Neuronal stem cell (in vitro differentiated cells): ENCODE data around the gene MDM2.

Experiments
- DNase-seq: peaks from one replicate; pipeline ENCODE4 v3.0.0-alpha.2; 2013; ENCODE audit warnings: low spot score
- H2AFZ ChIP-seq: one replicate; pipeline ENCODE4 v1.6.1; 2013; ENCODE audit warnings: mild to moderate bottlenecking, low read length, inconsistent platforms
- H2AK5ac ChIP-seq: 2 replicates; pipeline ENCODE4 v1.6.1; 2013; ENCODE audit warnings: low read depth, mild to moderate bottlenecking, inconsistent platforms, low read length, moderate library complexity, mixed read lengths
- H2BK120ac ChIP-seq: 2 replicates; pipeline ENCODE4 v1.6.1; 2013; ENCODE audit warnings: low read depth, mild to moderate bottlenecking, inconsistent platforms, low read length, moderate library complexity, mixed read lengths
- H2BK12ac ChIP-seq: one replicate; pipeline ENCODE4 v1.6.1; 2013; ENCODE audit warnings: low read length, inconsistent platforms
- H2BK15ac ChIP-seq: 2 replicates; pipeline ENCODE4 v1.6.1; 2013; ENCODE audit warnings: mild to moderate bottlenecking, low read length, inconsistent platforms, mixed read lengths
- H2BK5ac ChIP-seq: one replicate; pipeline ENCODE4 v1.6.1; 2013; ENCODE audit warnings: inconsistent platforms, mild to moderate bottlenecking, low read length, moderate library complexity
- H3K14ac ChIP-seq: one replicate; pipeline ENCODE4 v1.6.1; 2013; ENCODE audit warnings: low read length, inconsistent platforms
- H3K18ac ChIP-seq: 2 replicates; pipeline ENCODE4 v1.6.1; 2013; ENCODE audit warnings: low read length, inconsistent platforms
- H3K23ac ChIP-seq: 2 replicates; pipeline ENCODE4 v1.6.1; 2013; ENCODE audit warnings: low read depth, mild to moderate bottlenecking, mixed read lengths, low read length, inconsistent platforms; ENCODE audit not compliant: poor library complexity
- H3K27ac ChIP-seq: replicated peaks from 3 replicates; pipeline ENCODE4 v1.5.1; 2013; ENCODE audit warnings: low read length, inconsistent platforms
- H3K27me3 ChIP-seq, 3 experiments: 2 replicates each; pipeline ENCODE4 v1.6.1; 2013; ENCODE audit warnings: low read length in 3 of 3, mild to moderate bottlenecking in 2 of 3, inconsistent platforms in 1 of 3, low read depth in 1 of 3, mixed read lengths in 1 of 3, moderate library complexity in 1 of 3; ENCODE audit not compliant: control insufficient read depth in 3 of 3, insufficient read depth in 3 of 3
- H3K36me3 ChIP-seq, 2 donors: replicated peaks in 1 of 2; 2 replicates each; pipeline ENCODE4 v1.6.1; 2013; ENCODE audit warnings: low read length in 2 of 2; ENCODE audit not compliant: control insufficient read depth in 2 of 2, insufficient read depth in 2 of 2
- H3K4ac ChIP-seq: 2 replicates; pipeline ENCODE4 v1.6.1; 2013; ENCODE audit warnings: inconsistent platforms, mild to moderate bottlenecking, low read length, moderate library complexity
- H3K4me1 ChIP-seq, 2 donors: 1 replicate in 1 of 2; 2 replicates in 1 of 2; pipeline ENCODE4 v1.6.1; 2013; ENCODE audit warnings: low read length in 2 of 2, low read depth in 1 of 2; ENCODE audit not compliant: control insufficient read depth in 2 of 2, insufficient read depth in 1 of 2
- H3K4me2 ChIP-seq: one replicate; pipeline ENCODE4 v1.6.1; 2013; ENCODE audit warnings: mild to moderate bottlenecking, low read length, inconsistent platforms; ENCODE audit not compliant: insufficient read depth, poor library complexity, severe bottlenecking
- H3K4me3 ChIP-seq, 2 donors: 2 replicates each; pipeline ENCODE4 v1.5.1; 2013; ENCODE audit warnings: low read length in 2 of 2, mild to moderate bottlenecking in 2 of 2, inconsistent platforms in 1 of 2, moderate library complexity in 1 of 2
- H3K79me1 ChIP-seq: one replicate; pipeline ENCODE4 v1.6.1; 2013; ENCODE audit warnings: low read depth, mild to moderate bottlenecking, inconsistent platforms, low read length, moderate library complexity
- H3K9ac ChIP-seq: one replicate; pipeline ENCODE4 v1.6.1; 2013; ENCODE audit warnings: mild to moderate bottlenecking, low read depth, low read length, inconsistent platforms; ENCODE audit not compliant: poor library complexity
- H3K9me3 ChIP-seq, 2 donors: replicated peaks in 1 of 2; 2 replicates each; pipeline versions ENCODE3 to v1.6.1; 2013; ENCODE audit warnings: low read length in 2 of 2, mild to moderate bottlenecking in 2 of 2, inconsistent platforms in 1 of 2, low read depth in 1 of 2, mixed read lengths in 1 of 2, moderate library complexity in 1 of 2; ENCODE audit not compliant: control insufficient read depth in 2 of 2, insufficient read depth in 1 of 2
- H4K8ac ChIP-seq: one replicate; pipeline ENCODE4 v1.6.1; 2013; ENCODE audit warnings: low read depth, mild to moderate bottlenecking, inconsistent platforms, low read length, moderate library complexity
- H4K91ac ChIP-seq: one replicate; pipeline ENCODE4 v1.6.1; 2013; ENCODE audit warnings: low read length, low read depth, mild to moderate bottlenecking, inconsistent platforms; ENCODE audit not compliant: poor library complexity
- WGBS, 2 donors: extraction: QIAGEN DNeasy Blood & Tissue Kit; methylation state at CpG; one replicate each; pipeline ENCODE4 v1.1.7; 2013; ENCODE audit warnings: missing lambda C conversion rate in 2 of 2, mixed read lengths in 1 of 2; ENCODE audit not compliant: insufficient read length in 2 of 2, insufficient replicate concordance in 1 of 2; ENCODE audit errors: extremely low coverage in 2 of 2; 5-methylcytosine and 5-hydroxymethylcytosine counted together

MDM2 gene

GRCh38 chr12:68893741-68894140 is 85.8 kb downstream of the MDM2 start:
- no peak overlapping the region for H3K18ac ChIP-seq
- no peak overlapping the region for H3K4ac ChIP-seq
- no peak overlapping the region for H3K9ac ChIP-seq
- DNase-seq, result no peak
- H2BK15ac ChIP-seq, result no peak overlapping the region
- H3K23ac ChIP-seq, result no peak overlapping the region
- no peak overlapping the region for H2BK12ac ChIP-seq
- H3K27ac ChIP-seq, result no peak overlapping the region
- no peak overlapping the region for H3K4me2 ChIP-seq
- H2AFZ ChIP-seq, result no peak overlapping the region
- H2BK5ac ChIP-seq, result no peak overlapping the region
- no peaks in the 10 kb centered on the region for H3K79me1 ChIP-seq
- H3K4me1 ChIP-seq, result no peaks in the 10 kb centered on the region
- no peaks in the 10 kb centered on the region for H3K9me3 ChIP-seq
- no peaks in the 10 kb centered on the region for H3K36me3 ChIP-seq
- H4K8ac ChIP-seq, result no peak overlapping the region
- peak overlapping the region; percentile 21 for H3K14ac ChIP-seq
- peak overlapping the region; percentile 28 for H2AK5ac ChIP-seq
- peaks cover 0 to under 1% (median 0%) of the 10 kb centered on the region in 3 experiments for H3K27me3 ChIP-seq
- peak overlapping the region in 1 of 2 donors; percentile 35 for H3K4me3 ChIP-seq
- H4K91ac ChIP-seq, result no peak overlapping the region
- no CpG with 5 or more reads among the region's 3 CpGs for WGBS, 2 donors
- no peak overlapping the region for H2BK120ac ChIP-seq

GRCh38 chr12:68894276-68894855 is 86.4 kb downstream of the MDM2 start:
- no peak overlapping the region for H3K18ac ChIP-seq
- no peak overlapping the region for H3K4ac ChIP-seq
- H2BK15ac ChIP-seq, result no peak overlapping the region
- no peak overlapping the region for H3K23ac ChIP-seq
- no peak overlapping the region for H2BK120ac ChIP-seq
- WGBS, 2 donors, result no CpG with 5 or more reads among the region's 7 CpGs
- H3K9ac ChIP-seq, result no peak overlapping the region
- H2BK5ac ChIP-seq, result no peak overlapping the region
- H3K27me3 ChIP-seq, result no peaks in the 10 kb centered on the region
- H2BK12ac ChIP-seq, result no peak overlapping the region
- H3K27ac ChIP-seq, result no peak overlapping the region
- H3K14ac ChIP-seq, result no peak overlapping the region
- H2AFZ ChIP-seq, result no peak overlapping the region
- DNase-seq, result no peak
- no peak overlapping the region for H4K91ac ChIP-seq
- no peak overlapping the region for H3K4me2 ChIP-seq
- no peak overlapping the region for H2AK5ac ChIP-seq
- no peaks in the 10 kb centered on the region for H3K9me3 ChIP-seq
- no peak overlapping the region for H4K8ac ChIP-seq
- no peak overlapping the region for H3K4me3 ChIP-seq
- H3K36me3 ChIP-seq, result no peaks in the 10 kb centered on the region
- no peaks in the 10 kb centered on the region for H3K79me1 ChIP-seq
- H3K4me1 ChIP-seq, result no peaks in the 10 kb centered on the region

DNA sequence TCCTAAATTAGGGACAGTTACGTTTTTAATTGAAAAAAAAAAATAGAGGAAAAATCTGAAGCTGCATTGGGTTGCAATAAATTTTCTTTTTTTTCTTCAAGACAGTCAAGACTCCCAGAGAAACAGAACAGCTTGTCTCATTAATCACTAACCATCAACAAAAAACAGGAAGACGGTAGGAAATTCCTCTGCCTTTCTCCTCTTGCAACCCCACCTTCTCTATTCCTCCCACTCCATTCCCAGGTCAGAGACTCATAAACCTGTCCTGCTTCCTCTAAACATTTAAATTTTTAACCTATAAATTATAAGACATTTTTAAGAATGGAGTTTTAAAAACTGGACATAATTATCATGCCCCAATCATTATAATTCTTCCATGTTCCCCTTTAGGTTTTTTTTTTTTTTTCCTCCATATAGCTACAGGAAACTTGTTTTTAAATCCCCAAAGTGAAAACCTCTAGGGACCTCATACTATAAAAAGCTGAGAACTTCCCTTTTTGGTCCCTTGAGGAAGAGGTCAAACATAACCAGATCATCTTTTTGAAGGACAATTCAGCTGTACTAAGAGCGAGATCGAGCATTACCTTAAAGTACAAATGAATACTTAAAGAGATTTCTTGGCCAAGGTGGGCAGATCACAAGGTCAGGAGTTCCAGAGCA is 89.0 kb downstream of the MDM2 start:
- WGBS, 2 donors, result no CpG with 5 or more reads among the region's 4 CpGs
- Histone ChIP-seq H3K9ac (no peak overlapping the region), H3K18ac (no peak overlapping the region), H3K23ac (no peak overlapping the region), H3K27ac (no peak overlapping the region), H3K14ac (no peak overlapping the region), H3K9me3 (no peaks in the 10 kb centered on the region), H4K8ac (no peak overlapping the region), H2BK120ac (no peak overlapping the region), H3K4me1 (no peaks in the 10 kb centered on the region), H3K4me2 (no peak overlapping the region), H3K36me3 (no peaks in the 10 kb centered on the region), H3K4ac (no peak overlapping the region), H2BK5ac (no peak overlapping the region), H4K91ac (no peak overlapping the region), H2AK5ac (no peak overlapping the region), H3K27me3 (peaks cover 0 to 5% (median 0%) of the 10 kb centered on the region in 3 experiments), H2BK12ac (no peak overlapping the region), H3K4me3 (no peak overlapping the region), H3K79me1 (no peaks in the 10 kb centered on the region), H2AFZ (no peak overlapping the region), H2BK15ac (no peak overlapping the region)
- DNase-seq, result no peak

DNA sequence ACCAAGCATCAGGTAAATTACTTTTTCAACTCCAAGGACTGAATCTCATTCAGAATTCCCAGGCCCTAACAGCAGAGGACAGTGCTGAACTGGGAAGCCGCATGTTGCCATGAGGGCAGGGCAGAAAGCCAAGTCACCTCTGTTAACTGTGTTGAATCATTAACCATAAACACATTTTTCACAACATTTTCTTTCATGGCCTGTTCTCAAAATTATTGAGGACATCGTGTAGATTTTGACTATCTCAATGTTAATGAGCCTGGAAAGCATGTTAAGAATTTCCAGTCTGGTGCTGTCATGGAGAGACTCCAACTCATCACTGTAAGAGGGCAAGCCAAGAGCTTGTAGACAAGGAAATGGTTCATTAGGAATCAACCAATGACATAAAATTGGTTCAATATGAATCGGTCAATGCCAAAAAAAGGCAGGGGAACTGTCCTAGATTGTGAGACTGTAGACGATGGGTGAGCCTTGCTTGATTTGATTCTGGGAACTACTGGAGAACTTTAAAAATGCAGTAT is 91.3 kb downstream of the MDM2 start:
- H3K27me3 ChIP-seq, result peaks cover 0 to 5% (median 0%) of the 10 kb centered on the region in 3 experiments
- no peaks in the 10 kb centered on the region for H3K36me3 ChIP-seq
- H2BK12ac ChIP-seq, result no peak overlapping the region
- no peak overlapping the region for H2AFZ ChIP-seq
- no peak overlapping the region for H3K23ac ChIP-seq
- no peaks in the 10 kb centered on the region for H3K79me1 ChIP-seq
- no peak overlapping the region for H3K18ac ChIP-seq
- H3K27ac ChIP-seq, result no peak overlapping the region
- H3K4ac ChIP-seq, result no peak overlapping the region
- H3K14ac ChIP-seq, result no peak overlapping the region
- no peak overlapping the region for H4K91ac ChIP-seq
- no peak overlapping the region for H4K8ac ChIP-seq
- no peak overlapping the region for H2AK5ac ChIP-seq
- no peak overlapping the region for H2BK120ac ChIP-seq
- H3K4me3 ChIP-seq, result no peak overlapping the region
- H3K4me1 ChIP-seq, result no peaks in the 10 kb centered on the region
- no peak overlapping the region for H2BK5ac ChIP-seq
- DNase-seq, result no peak
- no peak overlapping the region for H3K9ac ChIP-seq
- H2BK15ac ChIP-seq, result no peak overlapping the region
- H3K4me2 ChIP-seq, result no peak overlapping the region
- WGBS, 2 donors, result no CpG with 5 or more reads among the region's 4 CpGs
- H3K9me3 ChIP-seq, result no peaks in the 10 kb centered on the region
